Stimulated activated CD8-positive, alpha-beta memory T cell treated with anti-CD3 and anti-CD28 coated beads, Interleukin-4, amount 100 ng/mL, for 4 hours (primary cell): Measurements from ENCODE around the gene IER5L.
"Not testable (repeated sequence)": the region's sequence is repeated elsewhere in the genome, so short reads cannot be mapped to it uniquely, and the experiment has no call there.

Source experiments
- DNase-seq, 2 donors: peaks; one replicate each; pipeline ENCODE4 v3.0.0-alpha.2; 2020; ENCODE audit warnings: low read depth in 2 of 2, low spot score in 1 of 2

Gene IER5L

DNA sequence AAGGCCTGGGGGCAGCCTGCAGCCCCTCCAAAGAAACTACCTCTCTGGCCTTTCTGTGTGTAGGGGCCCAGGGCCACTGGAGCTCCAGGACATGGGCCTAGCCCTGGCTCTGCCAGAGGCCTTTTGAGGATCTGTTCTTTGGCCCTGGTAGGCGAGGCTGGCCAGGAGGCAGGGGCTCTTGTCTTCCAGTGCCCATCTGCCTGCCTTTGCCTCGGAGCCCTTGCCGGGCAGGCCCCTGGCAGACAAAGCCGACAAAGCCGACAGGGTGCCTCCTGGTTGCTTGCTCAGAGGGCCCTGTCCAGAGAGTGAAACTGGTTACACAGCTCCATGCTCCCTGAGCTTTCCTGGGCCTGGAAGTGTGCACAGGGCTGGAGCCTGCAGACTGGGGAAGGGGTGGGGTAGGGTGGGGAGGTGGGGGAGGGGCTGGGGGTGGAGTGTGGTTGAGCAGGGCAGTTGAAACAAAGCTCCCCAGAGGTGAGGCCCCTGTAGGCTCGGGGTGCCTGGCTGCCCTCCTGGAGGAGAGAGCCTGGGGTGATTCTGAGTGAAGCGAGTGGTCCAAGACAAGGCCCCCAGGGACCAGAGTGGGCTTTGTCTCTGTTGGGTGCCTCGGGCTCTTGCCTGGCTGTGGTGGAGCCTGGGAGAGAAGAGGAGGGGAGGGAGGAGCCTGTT, 37.5 kb downstream of the IER5L start:
- no peak for DNase-seq

DNA sequence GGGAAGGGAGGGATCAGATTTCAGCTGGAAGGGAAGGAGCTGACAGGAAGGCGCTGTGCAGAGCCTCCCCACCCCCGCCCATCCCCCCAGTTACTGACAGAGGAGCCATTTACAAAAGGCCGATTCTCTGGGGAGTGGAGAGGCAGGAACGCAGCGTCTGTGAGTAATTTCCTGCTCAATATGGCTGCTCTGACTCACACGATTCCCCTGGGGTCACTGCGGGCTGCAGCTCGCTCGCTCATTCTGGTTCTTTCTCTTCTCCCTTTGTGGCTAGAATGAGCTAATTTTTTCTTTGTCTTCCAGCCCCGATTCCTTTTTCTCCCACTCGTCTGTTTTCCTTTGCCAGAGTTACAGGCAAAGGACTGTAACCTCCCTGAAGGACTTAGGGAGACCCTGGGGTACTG, 38.1 kb downstream of the IER5L start:
- DNase-seq: peak; percentile 52 to 75

DNA sequence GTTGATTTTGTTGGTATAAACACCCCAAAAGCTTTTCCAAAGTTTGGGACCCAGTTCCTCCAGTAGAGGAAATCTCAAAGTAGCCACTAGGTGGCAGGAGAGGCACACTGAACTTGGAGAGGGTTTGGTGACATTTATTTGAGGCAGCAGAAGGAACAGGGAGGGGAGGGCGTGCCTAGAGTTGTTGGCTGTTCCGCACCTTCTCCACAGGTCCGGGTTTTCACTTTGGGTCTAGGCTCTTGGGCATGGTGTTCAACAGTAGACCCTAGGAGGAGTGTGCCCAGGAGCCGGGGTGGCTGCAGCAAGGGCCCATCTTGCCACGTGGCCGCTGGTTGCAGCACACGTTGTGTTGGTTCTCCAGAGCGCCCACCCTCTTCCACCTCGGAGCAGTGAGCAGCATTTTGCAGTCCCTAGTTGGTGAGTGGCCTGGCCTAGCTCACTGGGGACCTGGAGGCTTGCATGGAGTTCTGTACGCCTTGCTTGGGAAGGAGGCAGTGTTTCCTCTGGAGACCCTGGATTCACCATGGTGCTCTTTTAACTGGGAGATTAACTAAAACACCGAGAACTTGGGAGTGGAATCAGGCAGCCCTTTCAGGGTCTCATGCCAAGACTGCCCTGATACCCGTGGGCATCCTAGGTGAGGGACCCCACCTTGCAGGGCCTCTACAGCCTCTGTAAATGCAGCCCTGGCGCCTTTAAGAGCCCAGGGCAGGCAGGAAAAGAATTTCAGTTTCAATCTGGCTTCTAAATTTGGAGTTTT, 38.6 kb downstream of the IER5L start:
- peak; percentile 47 to 51 for DNase-seq

DNA sequence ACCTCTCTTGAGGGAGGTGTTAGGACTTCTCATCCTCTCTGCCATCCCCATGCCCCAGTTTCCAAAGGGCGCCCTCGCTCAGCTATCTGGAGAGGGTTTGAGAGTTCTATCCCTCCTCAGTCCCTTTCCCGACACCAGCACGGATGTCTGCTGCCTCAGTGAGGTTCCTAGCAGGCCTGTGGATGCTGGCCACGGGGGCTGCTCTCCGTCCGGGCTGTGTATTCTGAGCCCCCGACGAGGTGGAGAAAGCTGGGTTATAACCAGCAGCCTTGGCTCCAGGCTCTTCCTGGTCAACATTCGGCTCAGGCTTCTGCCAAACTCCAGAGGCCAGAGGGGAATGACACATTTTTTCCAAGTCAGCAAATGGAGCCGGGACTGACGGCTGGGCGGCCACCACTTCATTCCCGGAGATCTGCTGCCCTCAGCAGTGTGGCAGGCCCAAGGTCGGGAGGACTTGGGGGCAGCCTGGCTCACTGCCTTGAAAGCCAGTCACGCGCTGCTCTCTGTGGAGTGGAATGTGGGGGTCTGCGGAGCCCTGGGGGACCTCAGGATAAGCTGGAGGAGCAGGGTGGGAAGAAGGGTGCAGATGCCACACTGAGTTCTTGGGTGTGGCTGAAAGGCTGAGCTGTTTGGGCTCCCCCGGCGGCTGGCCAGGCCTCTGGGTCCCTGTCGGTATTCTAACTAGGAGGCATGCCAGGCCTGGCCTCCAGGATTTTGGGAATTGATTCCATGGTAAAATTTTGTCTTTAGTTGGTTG, 39.4 kb downstream of the IER5L start:
- no peak for DNase-seq

DNA sequence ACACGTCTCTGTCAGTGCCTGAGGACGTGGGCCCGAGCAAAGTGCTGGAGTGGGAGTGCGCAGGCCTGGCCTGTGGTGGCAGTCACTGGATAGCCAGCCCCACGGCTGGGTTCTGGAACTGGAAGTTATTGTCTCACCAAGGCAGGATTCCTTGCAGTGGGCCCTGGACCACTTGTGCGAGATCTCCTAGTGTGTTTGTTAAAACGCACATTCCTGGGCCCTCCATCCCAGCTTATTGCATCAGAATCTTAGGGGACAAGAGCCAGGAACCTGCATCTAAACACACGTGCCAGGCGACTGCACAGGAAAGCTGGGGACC, 40.0 kb downstream of the IER5L start:
- no peak for DNase-seq

DNA sequence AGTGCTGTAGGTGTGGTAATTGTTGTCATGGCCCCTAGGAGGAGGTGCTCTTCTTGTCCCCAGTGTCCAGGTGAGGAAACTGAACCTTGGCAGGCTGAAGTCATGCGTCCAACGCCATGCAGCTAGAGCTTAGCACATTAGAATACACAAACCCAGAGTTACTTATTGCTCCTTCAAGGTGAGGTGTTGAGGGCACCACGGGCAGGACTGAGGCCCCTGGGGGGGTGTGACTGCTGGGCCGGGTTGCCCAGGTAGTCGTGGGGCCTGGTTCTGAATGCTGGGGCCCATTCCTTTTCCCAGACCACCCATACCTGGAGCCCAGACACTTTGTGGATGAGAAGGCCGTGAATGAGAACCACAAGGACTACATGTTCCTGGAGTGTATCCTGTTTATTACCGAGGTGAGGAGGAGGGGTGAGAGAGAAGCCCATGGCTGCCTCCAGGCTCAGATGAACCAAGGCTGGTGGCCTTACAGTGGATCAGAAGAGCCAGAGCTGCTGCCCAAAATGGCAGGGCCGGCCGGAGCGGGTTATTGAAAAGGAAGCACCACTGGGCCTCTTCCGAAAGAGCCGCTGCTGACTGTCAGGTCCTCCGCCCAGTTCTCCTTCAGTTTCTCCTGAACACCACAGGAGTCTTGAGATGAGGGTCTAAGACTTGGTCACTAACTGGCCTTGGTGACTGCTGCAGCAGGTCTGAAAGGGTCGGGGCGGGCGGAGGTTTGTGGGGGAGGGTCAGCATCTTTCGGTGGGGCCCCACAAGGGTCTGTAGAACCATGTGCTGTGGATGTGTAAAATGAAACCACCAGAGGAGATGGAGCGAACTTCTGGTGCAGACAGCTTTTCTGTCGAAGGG, 40.5 kb downstream of the IER5L start:
- DNase-seq: no peak

DNA sequence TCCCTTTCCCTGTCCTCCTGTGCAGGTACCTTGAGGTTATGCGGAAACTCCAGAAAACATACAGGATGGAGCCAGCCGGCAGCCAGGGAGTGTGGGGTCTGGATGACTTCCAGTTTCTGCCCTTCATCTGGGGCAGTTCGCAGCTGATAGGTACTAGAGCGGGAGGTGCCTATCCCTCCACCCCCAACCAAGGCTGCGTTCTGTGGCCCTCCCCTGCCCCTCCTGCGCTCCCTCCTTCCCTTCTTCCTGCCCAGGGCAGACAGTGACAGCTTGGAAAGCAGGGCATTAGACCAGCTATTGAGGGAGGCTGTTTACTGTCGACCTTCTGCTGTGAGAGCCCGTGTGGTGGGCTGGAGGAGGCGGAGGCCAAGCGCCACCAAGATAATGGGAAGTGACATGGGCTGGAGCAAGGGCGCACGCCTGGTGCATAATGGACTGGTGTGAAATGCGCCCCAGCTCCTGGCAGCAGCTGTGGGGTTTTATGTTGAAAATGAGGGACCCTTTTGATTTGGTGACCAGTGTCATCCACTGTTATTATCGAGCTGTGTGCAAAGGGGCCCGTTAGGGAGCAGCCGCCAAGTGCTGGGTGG, 41.5 kb downstream of the IER5L start:
- DNase-seq: no peak

DNA sequence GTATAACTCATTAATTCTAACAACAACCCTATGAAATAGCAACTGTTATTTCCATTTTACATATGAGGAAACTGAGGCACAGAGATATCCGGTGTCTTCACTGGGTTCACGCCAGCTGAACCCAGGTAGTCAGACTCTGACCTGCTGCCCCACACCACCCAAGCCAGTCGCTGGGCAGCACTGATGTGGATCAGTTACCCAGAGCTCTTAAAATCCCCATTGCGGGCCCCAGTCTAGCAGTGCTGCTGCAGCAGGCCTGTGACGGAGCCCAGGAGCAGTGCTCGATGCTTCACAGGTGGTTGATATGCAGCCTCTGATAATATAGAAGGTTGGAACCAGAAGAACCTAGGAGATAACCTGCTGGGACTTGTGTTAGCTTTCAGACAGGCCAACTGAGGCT, 42.6 kb downstream of the IER5L start:
- no peak for DNase-seq

DNA sequence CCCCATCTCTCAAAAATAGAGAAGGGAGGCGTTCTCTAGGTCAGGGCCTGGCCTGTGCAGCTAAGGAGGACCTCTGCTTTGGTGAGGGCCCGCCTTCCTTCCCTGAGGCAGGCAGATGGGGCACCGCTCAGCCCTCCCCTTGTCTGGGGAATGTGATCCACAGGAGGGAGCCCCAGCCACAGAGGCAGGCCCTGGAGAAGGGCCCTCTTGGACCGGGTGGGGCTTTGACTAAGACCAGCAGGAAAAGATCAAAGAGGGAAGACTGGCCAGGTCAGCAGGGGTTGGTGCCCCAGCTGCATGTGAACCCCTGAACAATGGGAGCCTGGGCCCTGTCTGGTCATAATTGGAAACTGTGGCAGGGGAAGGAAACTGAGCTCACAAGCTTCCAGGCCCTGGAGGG, 45.0 kb downstream of the IER5L start:
- DNase-seq: no peak

DNA sequence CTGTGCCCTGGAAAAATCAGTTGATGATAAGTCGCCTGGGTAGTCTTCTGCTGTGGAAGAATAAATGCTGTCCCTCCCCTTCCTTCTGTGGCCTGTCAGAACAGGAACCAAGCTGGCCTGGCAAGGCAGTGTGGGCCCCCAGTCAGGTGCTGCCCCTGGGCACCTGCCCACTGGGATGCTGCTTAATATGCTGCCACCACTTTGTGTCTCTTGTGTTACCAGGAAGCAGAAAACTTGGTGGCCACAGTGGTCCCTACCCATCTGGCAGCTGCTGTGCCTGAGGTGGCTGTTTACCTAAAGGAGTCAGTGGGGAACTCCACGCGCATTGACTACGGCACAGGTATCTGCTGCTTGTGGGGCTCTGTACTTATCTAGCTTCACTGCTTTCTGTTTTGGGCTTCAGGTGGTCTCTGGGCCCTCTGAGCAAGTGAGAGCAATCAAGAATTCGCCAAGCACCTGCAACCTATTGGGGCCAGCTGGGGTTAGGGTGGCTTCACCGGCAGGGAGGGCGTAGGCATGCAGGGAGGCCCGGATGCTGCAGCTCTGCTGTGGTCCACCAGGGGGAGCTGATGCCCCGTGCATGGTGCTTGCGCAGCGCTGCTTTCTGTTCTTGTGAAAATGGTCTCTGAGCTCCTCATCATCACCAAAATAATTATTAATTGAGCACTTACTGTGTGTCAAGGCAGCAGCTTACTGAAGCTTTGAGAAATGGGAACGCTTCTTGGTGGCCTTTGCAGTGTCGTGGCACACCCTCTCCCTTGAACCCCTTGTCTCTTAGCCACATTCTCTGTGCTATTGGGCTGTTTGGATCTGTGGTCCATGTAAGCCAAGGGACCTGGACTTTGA, 46.5 kb downstream of the IER5L start:
- peak; percentile 71 to 74 for DNase-seq

DNA sequence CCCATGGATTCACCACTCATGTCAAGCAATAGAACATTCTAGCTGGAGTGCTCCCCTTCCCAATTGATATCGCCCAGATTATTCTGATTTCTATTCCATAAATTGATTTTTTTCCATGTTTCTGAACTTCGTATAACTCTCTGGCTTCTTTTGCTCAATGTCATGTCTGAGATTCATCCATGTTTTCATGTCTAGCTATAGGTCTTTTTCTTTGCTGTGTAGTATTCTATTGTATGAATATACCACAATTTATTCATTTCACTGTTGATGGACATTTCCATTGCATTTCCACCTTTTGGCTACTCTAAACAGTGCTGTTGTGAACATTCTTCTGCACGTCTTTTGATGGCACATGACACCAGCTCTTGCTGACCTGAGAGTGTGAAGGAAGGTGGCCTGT, 47.3 kb downstream of the IER5L start:
- DNase-seq: no peak

DNA sequence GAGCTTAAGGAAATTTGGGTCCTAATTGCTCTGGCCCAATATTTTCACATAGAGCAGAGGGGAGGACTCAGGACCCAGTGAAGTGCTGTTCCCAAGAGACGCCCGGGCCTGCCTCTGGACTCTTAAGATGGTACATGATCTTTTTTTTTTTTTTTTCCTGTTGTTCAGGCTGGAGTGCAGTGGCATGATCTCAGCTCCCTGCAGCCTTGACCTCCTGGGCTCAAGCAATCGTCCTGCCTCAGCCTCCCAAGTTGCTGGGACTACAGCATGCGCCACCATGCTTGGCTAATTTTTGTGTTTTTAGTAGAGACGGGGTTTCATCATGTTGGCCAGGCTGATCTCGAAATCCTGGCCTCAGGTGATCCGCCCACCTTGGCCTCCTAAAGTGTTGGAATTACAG, 47.8 kb downstream of the IER5L start:
- DNase-seq: not testable (repeated sequence)

DNA sequence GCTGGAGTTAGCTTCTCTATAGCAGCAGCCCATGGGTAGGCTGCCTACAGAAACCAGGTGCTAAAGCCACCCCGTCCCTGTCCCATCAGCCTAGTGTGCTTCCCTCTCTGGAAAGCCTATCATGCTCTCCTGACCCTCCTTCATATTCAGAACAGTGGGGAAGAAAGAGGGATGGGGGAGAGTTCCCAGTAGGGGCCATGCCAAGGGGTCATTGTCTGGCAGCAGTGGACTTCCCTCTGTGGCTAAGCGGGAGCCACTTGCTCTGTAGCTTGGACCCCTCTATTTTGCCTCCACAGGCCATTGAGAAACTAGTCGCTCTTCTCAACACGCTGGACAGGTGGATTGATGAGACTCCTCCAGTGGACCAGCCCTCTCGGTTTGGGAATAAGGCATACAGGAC, 49.4 kb downstream of the IER5L start:
- DNase-seq: no peak

DNA sequence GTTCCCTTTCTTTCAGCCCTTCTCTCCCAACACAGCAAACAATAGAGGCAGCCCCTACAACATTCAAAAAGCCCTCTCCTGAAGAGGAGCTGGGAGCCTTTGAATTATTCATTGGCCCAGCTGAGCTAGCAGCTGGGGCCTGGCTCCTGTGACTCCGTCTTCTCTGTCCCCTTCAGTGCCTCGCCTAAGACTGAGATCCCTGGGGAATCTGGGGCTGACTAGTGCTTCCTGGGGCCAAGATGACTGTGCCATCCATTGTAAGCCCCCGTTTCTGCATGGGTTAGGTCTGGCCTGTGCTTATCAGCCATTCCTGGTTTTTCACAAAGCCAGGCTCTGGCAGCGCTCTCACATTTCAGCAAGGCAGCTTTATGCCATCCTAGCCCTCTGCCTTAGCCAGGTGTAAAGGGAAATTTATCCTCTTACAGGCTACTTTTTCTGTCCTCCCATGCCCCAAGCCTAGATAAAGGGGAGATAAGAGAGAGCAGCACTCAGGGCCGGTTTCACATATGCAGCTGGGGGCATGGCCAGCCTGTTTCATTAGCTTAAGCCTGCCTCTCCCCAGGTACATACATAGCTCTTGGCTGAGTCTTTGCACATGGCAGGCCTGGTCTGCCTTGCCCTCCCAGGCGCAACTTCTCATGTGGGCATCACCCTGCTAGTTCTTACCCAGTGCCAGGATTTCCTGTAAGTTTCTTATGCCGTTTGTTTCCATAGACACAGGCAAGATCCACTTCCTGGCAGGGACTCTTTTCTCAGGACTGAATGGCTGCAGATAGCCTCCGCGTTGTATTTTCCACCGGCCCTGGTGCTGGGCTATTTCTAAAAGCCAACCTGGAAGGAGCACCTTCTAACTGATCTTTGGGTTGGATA, 51.1 kb downstream of the IER5L start:
- no peak for DNase-seq
